T-helper 2 cell (primary cell): ENCODE data around the gene HDLBP.

Experiments used
- DNase-seq, 5 experiments: peaks; one replicate each; pipeline versions ENCODE4 v3.0.0 to v3.0.0-alpha.2; 2012 to 2022

Gene HDLBP

DNA sequence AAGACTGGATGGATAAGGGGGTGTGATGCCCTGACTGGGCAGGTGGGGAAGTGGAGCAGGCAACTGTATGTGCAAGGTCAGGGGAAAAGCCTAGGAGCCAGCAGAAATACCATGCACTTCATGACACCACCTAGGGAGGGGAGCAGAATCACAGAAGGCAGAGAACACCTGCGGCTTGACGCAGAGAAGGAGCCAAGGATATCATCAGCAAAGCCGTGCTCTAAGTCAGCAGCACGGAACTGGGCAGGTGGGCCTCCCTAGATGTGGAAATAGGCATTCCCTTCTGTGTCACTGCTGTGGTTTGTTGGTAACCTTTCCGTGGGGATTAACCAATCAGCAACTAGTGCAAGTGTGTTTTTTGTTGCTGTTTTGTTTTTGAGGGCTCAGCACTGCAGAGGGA, 41.3 kb downstream of the HDLBP start:
- DNase-seq: peak in 1 of 5 experiments; percentile 13

DNA sequence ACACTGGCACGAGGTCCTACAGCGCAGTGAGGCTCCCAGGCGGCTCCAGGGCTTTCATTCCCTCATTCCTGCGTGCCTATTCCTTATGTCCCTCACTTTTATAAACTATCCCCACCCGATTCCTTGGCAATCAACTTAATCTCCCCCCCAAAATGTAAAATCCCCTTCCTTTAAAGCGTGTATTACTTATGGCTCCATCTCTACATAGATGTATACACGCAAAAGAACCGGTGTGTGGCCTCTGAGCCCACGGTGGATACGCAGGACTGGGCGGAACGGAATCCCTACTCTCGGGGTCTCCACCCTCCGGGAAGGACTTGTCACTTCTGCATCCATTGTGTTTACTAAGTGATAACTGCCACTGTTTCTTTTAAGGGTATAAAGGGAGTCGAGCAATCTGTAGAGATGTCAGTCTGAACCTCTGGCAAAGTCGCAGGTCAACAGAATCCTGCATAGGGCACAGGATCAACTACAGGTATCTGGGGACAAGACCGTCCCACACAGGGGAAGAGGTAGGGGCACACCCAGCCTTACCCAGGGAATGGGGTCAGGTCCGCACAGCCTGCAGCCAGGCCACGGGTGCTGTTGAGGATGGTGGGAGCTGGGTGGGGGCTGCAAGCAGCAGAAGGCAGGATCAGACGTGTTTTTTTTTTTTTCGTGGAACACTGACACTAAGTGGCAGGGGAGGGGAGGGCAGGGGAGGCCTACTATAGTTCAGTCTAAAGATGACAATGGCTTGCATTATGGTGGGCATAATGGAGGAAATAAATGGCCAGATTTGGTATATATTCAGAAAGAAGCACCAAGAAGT, 42.1 kb downstream of the HDLBP start:
- peak in 1 of 5 experiments; percentile 28 for DNase-seq

- peak; percentile 27 to 64 (median 40) for DNase-seq
These were observed 42.9 kb downstream of the HDLBP start for GRCh38 chr2:241272303-241273209.

- peak; percentile 31 to 65 (median 48) for DNase-seq
These were observed 43.7 kb downstream of the HDLBP start for GRCh38 chr2:241271706-241272302.

- no peak for DNase-seq
These were observed 44.9 kb downstream of the HDLBP start for GRCh38 chr2:241270531-241270930.

- DNase-seq: no peak
These were observed 45.6 kb downstream of the HDLBP start for GRCh38 chr2:241269707-241270520.

GRCh38 chr2:241268716-241269445, 46.6 kb downstream of the HDLBP start:
- no peak for DNase-seq

DNA sequence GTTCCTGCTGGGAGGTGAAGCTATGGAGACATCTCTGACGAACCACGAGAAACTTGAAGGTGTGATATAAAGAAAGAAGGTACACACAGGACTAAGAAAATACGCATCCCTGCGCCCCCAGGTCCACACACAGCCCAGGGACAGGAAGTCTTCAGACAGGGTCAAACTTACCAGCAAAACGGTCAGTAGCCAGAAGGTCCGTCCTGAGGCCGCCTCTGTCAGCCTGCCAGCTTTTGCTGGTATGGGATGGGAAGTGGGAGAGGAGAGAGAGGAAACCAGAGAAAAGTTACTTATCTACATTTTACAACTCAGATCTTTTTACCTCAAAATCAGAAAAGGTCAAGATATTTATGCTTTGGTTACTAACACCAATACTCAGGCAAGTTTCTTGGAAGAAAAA, 47.2 kb downstream of the HDLBP start:
- DNase-seq: no peak

- no peak for DNase-seq
These were observed 48.0 kb downstream of the HDLBP start for GRCh38 chr2:241267249-241268067.

DNA sequence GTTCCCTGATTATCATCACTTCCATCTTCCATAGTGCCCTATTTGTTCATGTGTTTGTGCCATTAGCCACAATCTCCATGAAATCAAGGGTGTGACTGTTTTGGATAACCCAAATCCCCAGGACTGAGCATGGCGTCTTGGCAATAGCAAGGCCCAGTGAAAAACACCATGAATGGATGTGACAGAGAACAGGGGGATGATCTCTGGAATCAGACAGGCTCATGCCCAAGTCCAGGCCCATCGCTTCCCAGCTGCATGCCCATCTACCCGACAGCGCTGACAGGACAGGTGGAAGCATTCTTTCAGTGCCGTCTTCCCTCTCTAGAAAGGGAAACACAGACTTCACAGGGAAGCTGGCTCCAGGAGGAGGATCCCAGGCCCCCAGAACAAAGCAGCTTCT, 50.0 kb downstream of the HDLBP start:
- DNase-seq: no peak

GRCh38 chr2:241263061-241263460, 52.4 kb downstream of the HDLBP start:
- DNase-seq: no peak

DNA sequence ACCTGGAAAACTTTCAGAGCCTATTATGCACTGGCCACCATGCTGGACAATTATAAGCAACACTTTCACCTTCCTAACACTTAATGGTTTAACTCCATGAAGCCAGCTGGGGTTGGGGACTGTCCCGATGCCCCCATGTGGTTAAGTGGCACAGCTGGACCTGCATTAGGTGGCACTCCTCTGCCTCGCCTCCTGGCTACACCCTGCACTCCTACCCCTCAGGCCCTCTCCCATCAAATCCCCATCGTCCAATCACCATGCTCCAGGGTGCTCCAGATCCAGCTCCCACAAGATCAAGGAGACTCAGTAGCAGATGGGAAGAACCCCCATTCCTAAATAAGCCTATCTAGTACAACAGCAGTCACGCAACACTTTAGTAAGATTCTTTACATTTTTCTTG, 53.8 kb downstream of the HDLBP start:
- DNase-seq: no peak

DNA sequence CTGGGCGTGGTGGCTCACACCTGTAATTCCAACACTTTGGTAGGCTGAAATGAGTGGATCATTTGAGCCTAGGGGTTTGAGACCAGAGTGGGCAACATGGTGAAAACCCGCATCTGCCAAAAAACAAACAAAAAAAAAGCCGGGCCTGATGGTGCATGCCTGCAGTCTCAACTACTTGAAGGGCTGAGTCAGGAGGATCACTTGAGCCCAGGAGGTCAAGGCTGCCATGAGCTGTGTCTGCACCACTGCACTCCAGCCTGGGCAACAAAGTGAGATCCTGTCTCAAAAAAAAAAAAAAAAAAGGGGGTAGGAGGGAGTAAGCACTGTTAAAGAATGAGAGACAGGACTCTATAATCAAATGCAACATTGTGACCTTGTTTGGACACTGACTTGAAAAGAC, 54.6 kb downstream of the HDLBP start:
- DNase-seq: no peak

DNA sequence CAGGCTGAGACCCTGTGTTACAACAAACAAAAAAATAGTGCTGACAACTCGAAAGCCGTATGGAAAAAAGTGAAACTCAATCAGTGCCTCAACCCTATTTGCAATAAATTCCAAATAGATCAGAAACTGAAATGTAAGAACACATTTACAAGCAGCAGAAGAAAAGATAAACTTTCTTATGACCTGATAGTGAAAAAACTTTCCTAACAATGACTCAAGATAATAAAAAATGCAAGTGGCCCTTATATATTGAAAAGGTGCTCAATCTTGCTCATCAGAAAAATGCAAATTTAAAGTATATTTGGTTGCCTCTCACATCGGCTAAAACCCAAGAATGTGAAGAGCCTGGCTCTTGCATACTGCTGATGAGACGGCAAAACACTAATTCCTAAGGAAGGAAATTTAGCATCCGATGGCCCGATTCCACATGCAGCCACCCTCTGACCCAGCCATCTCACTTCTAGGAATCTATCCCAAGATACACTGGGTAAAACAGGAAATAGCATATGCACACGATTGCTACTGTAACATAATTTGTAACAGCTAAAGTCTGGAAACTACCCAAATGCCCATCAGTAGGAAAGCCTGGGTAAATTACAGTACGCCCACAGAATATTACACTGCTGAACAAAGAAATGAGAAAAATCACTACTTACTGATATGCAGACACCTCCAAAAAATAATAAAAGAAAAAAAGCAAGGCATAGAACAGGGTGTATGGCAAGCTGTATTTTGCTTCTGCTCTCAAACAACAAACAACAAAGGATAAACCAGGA, 56.8 kb downstream of the HDLBP start:
- DNase-seq: no peak

DNA sequence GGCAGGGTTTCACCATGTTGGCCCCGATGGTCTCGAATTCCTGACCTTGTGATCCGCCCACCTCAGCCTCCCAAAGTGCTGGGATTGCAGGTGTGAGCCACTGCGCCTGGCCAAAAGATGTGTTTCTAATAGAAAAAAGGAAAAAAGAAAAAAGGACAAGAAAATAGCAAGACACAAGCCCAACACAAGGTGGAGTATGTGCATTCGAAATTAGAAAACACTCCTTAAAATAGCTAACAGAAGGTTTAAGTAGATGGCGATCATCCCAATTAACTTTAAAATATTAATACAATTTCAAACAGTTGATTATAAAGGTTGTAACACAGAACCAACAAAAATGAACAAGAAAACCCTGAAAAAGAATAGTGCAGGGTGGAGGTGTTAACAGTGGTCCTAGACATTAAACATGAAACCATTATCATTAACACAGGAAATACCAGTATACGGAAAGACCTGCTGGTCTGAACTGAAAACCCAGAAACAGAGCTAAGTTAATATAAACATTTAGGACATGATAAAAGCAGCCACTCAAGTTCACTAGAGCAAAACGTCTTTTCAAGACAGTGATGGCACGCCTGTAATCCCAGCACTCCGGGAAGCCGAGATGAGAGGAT, 57.9 kb downstream of the HDLBP start:
- no peak for DNase-seq

DNA sequence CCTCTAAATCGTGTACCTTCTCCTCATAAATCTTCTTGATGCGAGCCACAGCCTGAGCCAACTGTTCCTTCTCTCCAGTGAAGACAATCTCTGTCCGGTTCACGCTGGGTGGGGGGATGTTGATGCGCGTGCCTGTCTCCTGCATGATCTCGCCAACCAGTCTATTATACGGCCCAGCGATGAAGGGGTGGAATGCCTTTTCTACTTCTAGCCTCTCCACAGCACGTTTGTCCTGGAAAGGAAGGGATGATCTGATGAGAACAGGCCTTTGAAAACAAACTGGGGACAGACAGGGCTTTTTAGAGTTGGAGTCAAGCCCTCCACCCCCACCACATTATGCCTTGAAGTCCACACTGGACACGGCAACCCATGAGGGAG, 59.3 kb downstream of the HDLBP start:
- DNase-seq: no peak

GRCh38 chr2:241255542-241256167, 59.8 kb downstream of the HDLBP start:
- no peak for DNase-seq

DNA sequence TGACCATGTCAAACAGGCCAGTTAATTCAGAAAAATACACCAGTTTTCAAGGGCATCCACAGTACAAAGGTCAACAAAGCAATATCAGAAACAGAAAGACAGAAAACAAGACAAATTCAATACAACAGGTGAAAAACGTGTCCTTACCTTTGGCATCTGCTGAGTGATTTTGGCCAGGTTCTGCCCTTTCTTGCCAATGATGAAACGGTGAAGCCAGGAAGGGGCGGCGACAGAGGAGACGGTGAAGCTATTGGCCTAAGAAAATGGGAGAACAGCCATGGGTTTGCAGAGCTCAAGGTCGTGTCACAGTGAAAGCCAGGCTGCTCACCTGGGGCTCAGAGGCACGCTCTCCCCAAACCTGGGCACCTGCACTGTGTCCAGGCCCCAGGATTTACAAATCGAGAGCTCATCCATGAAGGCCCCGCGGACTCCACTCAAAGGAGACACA, 60.5 kb downstream of the HDLBP start:
- DNase-seq: no peak
